ENCODE measurements around the gene HTR7. TPM values are rescaled to one million over a fixed set of nuclear protein-coding genes. Genes with fewer than 3 reads are reported as not detected.

HTR7 gene
- total and polyA plus RNA-seq, 2 of the 8 experiments (the other 6 are each of a cell fraction or from before 2014, with no cell fraction given) = 22.9 to 24.6 TPM

GRCh38 chr10:90790422-90790821 lies 67.4 kb downstream of the HTR7 start:
- Histone ChIP-seq H3K23me2 (ENCODE audit: low read depth, low read length) (no peaks in the 10 kb centered on the region), H2AFZ (ENCODE audit: low read length) (no peak overlapping the region), H4K5ac (ENCODE audit: insufficient read length, low read depth, low read length) (no peak overlapping the region), H2BK120ac (replicated peaks; ENCODE audit: low read depth, low read length) (no peak overlapping the region), H2BK15ac (ENCODE audit: low read length) (no peak overlapping the region), H3K56ac (replicated peaks; ENCODE audit: insufficient read length, low read depth, low read length) (no peak overlapping the region), H3K4ac (replicated peaks; ENCODE audit: insufficient read length, low read depth, low read length) (no peak overlapping the region), H4K8ac (ENCODE audit: extremely low read depth, insufficient read depth, low read length) (no peak overlapping the region), H2AK5ac (ENCODE audit: low read depth, low read length) (no peak overlapping the region), H4K91ac (replicated peaks; ENCODE audit: insufficient read length, low read length) (no peak overlapping the region), H3K36me3 (ENCODE audit: control insufficient read depth in 2 of 4, insufficient read depth in 4 of 4, low read length in 3 of 4) (no peaks in the 10 kb centered on the region; a peak in 1 of 8 replicates), H3K18ac (ENCODE audit: extremely low read depth, low read length) (no peak overlapping the region), H3K14ac (ENCODE audit: insufficient read length) (no peak overlapping the region), H3K9ac (replicated peaks in 1 of 4; ENCODE audit: extremely low read depth in 1 of 4, low read depth in 3 of 4, low read length in 3 of 4) (no peak overlapping the region), H3K4me3 (ENCODE audit: extremely low read depth in 1 of 4, insufficient read depth in 2 of 4, low read depth in 3 of 4, low read length in 4 of 4) (no peak overlapping the region), H2BK20ac (ENCODE audit: low read length) (no peak overlapping the region), H2BK12ac (ENCODE audit: low read depth, low read length) (no peak overlapping the region), H3K9me3 (ENCODE audit: insufficient read depth in 2 of 2, low read depth in 1 of 2, low read length in 1 of 2) (peaks cover under 1% of the 10 kb centered on the region in 2 experiments; a peak in 2 of 4 replicates), H3K23ac (ENCODE audit: insufficient read length) (no peak overlapping the region), H3K79me2 (ENCODE audit: control insufficient read depth in 1 of 2, insufficient read depth in 2 of 2, low read length in 2 of 2) (peaks cover 0 to 94% of the 10 kb centered on the region in 2 experiments; a peak in 2 of 4 replicates), H3K27ac (ENCODE audit: low read depth, low read length) (no peak overlapping the region), H3K4me1 (replicated peaks in 1 of 4; ENCODE audit: control insufficient read depth in 3 of 4, insufficient read depth in 4 of 4, low read length in 3 of 4) (peaks cover 0 to 11% (median 4%) of the 10 kb centered on the region in 4 experiments; a peak in 4 of 7 replicates), H2BK5ac (ENCODE audit: low read depth, low read length) (no peak overlapping the region), H3K4me2 (ENCODE audit: insufficient read depth in 1 of 2, low read depth in 2 of 2, low read length in 2 of 2) (no peak overlapping the region), H3K27me3 (replicated peaks in 1 of 4; ENCODE audit: control insufficient read depth in 3 of 4, extremely low read depth in 1 of 4, insufficient read depth in 3 of 4, low read length in 3 of 4) (no peaks in the 10 kb centered on the region), H3K79me1 (ENCODE audit: low read depth, low read length) (no peaks in the 10 kb centered on the region), H4K20me1 (replicated peaks in 1 of 2; ENCODE audit: control insufficient read depth in 1 of 2, insufficient read depth in 2 of 2, low read length in 2 of 2) (no peaks in the 10 kb centered on the region)
- no peak for DNase-seq (ENCODE audit: low read depth in 1 of 2, low spot score in 2 of 2)
- ChIA-PET CTCF (ENCODE audit: partially characterized antibody) (interaction anchor here (0.7 to 1.0 kb wide), 2 partner anchors 14 to 81 kb away, joined by 3 read pairs; no protein-coding TSS in a partner anchor), POLR2A (ENCODE audit: partially characterized antibody) (no interaction called here)
- FAIRE-seq = no peak
- 83% methylated on average over 2 of the region's 2 CpGs; no CpG with 5 or more reads in 1 of the 2 experiments for WGBS, 2 experiments (ENCODE audit: extremely low coverage in 1 of 2, insufficient coverage in 1 of 2, insufficient read length in 1 of 2, insufficient replicate concordance in 2 of 2, low coverage in 1 of 2, low lambda C conversion rate in 2 of 2, missing lambda C conversion rate in 1 of 2)
- no peak for TF ChIP-seq SIN3A (conservative IDR thresholded peaks at IDR 0.05 in 1 of 2, IDR thresholded peaks at IDR 0.05 in 1 of 2; ENCODE audit: low read depth in 1 of 2, low read length in 2 of 2)
- TF ChIP-seq GTF2F1 (IDR thresholded peaks at IDR 0.05; ENCODE audit: borderline replicate concordance, low read depth, low read length) = no peak
- no peak for TF ChIP-seq CREB1 (IDR thresholded peaks at IDR 0.05)
- no peak for TF ChIP-seq EZH2 (IDR thresholded peaks at IDR 0.05; ENCODE audit: low read depth, low read length, severe bottlenecking)
- TF ChIP-seq CBX5 (IDR thresholded peaks at IDR 0.05; ENCODE audit: low read depth, low read length) = no peak
- no peak for TF ChIP-seq TAF1 (IDR thresholded peaks at IDR 0.05; ENCODE audit: low read depth, low read length)
- no peak for TF ChIP-seq SIRT6 (IDR thresholded peaks at IDR 0.05; ENCODE audit: low read length)
- no peak for TF ChIP-seq BCL11A (IDR thresholded peaks at IDR 0.05; ENCODE audit: low read depth in 2 of 2, low read length in 2 of 2)
- no peak for TF ChIP-seq POLR2AphosphoS5 (IDR thresholded peaks at IDR 0.05; ENCODE audit: low read depth, low read length)
- TF ChIP-seq HDAC6 (IDR thresholded peaks at IDR 0.05; ENCODE audit: low read depth, low read length) = no peak
- TF ChIP-seq BRCA1 (IDR thresholded peaks at IDR 0.05; ENCODE audit: low read depth, low read length) = no peak
